Activated CD4-positive, alpha-beta T cell treated with anti-CD3 and anti-CD28 coated beads, Interleukin-2, Interleukin-4, amounts not matched to agents 100 ng/mL and 50 ng/mL, durations not matched to agents 16 hours and 8 hours (primary cell): ENCODE data around the gene CHIT1.

Experiments used
- DNase-seq: peaks from one replicate; pipeline ENCODE4 v3.0.0-alpha.2; 2020; ENCODE audit warnings: low spot score

CHIT1 gene

DNA sequence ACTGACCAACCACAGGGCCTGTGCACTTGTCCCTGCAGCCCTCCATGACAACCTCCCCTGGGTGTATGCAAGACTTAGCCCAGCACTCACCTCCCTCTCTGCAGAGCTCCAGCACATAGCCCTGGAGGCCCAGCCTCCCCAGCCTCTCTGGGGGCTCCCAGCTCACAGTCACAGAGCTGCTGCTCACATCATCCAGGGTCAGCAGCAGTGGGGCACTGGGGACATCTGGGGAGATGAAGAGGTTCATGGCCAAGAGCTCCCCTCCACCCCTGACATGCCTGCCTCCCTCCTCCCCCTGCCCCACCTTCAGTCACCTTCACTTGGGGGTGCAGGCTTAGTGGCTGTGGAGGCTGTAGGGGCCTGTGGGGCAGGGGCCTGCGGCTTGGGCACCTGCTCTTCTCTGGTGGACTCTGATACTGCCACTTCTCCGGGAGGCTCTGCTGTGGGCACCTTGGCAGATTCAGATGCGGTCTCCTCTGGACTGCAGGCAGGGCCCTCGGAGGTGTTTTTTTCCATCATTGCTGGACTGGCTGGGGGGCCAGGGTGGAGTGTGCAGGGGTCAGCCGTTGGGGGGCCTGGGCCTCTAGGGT, 54.1 kb downstream of the CHIT1 start, which contains the start of gene MYBPH:
TSS of gene MYBPH (minus strand) at position 590 of the 590 bp plus-strand sequence. CDS start at position 519, 71 bp downstream.
- no peak for DNase-seq

DNA sequence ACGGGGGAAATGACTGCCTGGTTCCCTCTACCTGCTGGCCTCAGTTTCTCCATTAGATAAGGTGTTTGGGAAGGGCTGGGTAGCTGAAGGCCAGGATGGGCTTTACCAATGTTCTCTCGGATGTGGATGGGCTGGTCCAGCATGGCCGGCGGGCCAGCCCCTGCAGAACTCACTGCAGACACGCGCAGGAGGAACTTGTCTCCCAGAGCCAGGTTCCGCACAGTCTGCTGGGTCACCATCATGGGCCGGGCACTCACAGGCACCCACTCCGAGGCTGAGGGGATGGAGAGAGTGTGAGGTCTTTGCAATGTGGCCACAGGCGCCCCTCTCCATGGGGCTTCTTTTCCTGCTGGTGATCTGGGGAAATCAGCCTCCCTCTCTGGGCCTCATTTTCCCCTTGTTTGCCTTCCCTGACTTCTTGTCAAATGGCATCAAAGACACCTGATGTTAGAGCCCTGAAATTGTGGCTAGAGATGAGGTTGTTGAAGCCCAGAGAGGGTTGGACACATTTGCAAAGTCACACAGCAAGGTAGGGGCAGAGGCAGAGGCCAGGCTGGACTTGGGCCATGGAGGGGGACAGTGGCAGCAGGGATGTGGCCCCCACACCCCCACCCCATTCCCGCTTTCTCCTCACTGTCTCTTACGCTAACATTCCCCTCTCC, 55.0 kb downstream of the CHIT1 start:
- DNase-seq: no peak

DNA sequence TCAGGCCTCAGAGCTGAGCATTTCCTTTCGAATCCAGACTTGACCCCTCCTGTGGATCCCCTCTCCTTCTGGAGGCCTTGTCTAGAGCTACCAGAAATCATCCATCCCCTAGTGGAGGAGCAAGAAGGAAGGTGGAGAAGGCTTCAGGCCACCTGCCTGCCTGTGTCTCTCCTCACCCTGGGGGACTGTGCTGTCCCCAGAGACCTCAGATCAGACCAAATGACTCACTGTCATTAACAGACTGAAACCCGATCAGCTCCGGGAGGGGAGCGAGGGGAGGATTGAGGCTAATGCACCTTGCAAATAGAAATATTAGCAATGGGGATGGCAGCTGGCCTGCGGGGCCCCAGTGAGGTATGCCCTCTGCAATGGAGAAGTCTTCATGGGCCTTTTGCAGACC, 55.9 kb downstream of the CHIT1 start:
- no peak for DNase-seq

GRCh38 chr1:203173011-203173555, 56.4 kb downstream of the CHIT1 start:
- no peak for DNase-seq

- DNase-seq: peak; percentile 55
These were observed 57.1 kb downstream of the CHIT1 start for GRCh38 chr1:203172184-203173010.

DNA sequence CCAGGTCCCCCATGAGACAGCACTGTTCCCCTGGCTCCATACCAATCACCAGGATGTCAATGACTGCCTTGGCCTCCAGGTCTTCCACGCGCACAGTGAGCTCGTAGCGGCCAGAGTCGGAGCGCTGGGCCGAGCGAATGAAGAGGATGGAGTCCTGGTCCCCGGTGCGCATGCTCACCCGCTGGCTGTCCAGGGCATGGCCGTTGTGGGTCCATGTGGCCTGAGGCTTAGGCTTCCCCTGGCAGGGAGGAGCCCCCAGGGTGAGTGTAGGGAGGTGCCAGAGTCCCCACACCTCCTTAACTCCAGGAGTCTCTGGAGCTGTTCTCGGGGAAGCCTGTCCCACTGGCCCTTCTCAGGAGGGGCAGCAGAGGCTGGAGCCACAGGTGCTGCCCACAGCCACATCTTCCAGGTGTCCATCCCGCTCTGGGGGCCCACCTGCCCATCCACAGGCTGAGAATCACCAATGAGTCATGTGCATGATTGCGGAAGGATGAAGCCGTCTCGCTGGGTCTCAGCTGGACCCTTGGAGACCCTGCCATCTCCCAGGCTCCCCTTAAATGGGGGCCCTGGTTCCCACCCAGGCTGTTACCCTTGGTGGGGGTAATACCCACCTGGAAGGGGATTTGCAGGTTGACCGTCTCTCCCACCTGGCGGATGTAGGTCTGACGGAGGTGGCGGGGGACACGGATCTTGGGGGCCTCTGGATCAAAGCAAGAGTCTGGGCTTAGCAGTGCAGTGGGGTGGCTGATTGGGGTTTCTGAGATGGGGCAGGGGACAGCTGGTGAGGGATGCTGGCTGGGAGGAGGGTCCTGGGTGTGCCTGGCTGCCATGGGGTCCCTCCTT, 57.9 kb downstream of the CHIT1 start:
- no peak for DNase-seq

GRCh38 chr1:203170625-203171330, 58.7 kb downstream of the CHIT1 start:
- DNase-seq: no peak

GRCh38 chr1:203169770-203170520, 59.5 kb downstream of the CHIT1 start:
- no peak for DNase-seq

GRCh38 chr1:203168991-203169390, 60.5 kb downstream of the CHIT1 start:
- DNase-seq: no peak

DNA sequence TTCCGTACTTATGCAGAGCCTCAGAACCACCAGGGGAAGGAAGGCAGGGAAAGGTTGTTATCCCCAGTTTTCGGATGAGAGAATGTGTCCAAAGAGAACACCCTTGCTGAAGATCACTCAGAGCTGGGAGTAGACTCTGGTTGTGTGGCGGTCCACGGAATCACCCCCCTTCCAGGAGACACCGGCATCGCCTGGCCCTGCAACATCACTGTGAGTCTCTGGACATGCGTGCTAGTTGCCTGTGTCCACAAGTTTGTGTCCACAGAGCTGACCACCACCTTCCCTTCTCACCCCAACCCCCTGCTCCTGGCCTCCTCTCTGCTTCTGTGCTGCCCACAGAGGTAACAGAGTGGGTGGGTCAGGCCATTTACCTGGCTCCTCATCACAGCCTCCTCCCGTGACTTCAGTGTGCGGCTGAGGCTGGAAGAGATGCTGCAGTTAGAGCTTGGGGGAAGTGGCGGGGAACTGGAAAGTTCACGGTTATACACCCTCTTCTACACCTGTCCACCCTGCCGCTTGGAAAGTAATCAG, 61.2 kb downstream of the CHIT1 start:
- no peak for DNase-seq

GRCh38 chr1:203167913-203168200, 61.6 kb downstream of the CHIT1 start:
- no peak for DNase-seq

GRCh38 chr1:203167026-203167912, 62.2 kb downstream of the CHIT1 start:
- no peak for DNase-seq

DNA sequence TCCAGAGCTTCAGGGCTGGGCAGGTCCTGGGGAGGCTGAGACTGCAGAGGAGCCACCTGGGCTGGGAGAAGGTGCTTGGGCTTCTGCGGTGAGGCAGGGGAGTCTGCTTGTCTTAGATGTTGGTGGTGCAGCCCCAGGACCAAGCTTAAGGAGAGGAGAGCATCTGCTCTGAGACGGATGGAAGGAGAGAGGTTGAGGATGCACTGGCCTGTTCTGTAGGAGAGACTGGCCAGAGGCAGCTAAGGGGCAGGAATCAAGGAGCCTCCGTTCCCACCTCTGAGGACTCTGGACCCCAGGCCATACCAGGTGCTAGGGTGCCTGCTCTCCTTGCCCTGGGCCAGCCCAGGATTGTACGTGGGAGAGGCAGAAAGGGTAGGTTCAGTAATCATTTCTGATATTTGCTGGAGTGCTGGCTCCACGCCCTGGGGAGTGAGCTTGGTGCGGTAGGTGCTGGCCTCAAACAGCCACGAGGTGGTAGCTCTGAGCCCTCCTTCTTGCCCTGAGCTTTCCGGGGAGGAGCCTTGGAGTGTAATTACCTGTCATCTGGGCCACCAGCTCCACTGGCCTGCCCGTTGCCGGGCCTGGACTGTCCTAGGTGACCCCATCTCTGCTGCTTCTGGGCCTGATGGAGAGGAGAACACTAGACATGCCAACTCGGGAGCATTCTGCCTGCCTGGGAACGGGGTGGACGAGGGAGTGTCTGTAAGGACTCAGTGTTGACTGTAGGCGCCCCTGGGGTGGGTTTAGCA, 63.1 kb downstream of the CHIT1 start:
- DNase-seq: peak; percentile 6
